Dendritic cell treated with granulocyte-macrophage colony-stimulating factor and Interleukin-4, amounts not matched to agents 40 ng/mL and 50 ng/mL, for 4 days (primary cell): ENCODE data around the gene OR1I1.

Experiments
- H3K27ac Mint-ChIP-seq: one replicate; pipeline ENCODE4 v1.8.0; 2022; ENCODE audit warnings: mild to moderate bottlenecking, mixed read lengths
- H3K27me3 Mint-ChIP-seq: one replicate; pipeline ENCODE4 v1.8.0; 2022; ENCODE audit warnings: mild to moderate bottlenecking, mixed read lengths
- H3K36me3 Mint-ChIP-seq: one replicate; pipeline ENCODE4 v1.8.0; 2022; ENCODE audit warnings: low read depth, mixed read lengths
- H3K4me1 Mint-ChIP-seq: one replicate; pipeline ENCODE4 v1.8.0; 2022; ENCODE audit warnings: low read depth, mixed read lengths
- H3K4me3 Mint-ChIP-seq: one replicate; pipeline ENCODE4 v1.8.0; 2022; ENCODE audit warnings: mild to moderate bottlenecking, moderate library complexity, mixed read lengths
- H3K9me3 Mint-ChIP-seq: one replicate; pipeline ENCODE4 v1.8.0; 2022; ENCODE audit warnings: mixed read lengths
- intact Hi-C: fragments of 100-400 bp; cut with micrococcal nuclease; formaldehyde crosslinking; loops from one replicate; pipeline ENCODE4 v1.15.0; 2022

Gene OR1I1

DNA sequence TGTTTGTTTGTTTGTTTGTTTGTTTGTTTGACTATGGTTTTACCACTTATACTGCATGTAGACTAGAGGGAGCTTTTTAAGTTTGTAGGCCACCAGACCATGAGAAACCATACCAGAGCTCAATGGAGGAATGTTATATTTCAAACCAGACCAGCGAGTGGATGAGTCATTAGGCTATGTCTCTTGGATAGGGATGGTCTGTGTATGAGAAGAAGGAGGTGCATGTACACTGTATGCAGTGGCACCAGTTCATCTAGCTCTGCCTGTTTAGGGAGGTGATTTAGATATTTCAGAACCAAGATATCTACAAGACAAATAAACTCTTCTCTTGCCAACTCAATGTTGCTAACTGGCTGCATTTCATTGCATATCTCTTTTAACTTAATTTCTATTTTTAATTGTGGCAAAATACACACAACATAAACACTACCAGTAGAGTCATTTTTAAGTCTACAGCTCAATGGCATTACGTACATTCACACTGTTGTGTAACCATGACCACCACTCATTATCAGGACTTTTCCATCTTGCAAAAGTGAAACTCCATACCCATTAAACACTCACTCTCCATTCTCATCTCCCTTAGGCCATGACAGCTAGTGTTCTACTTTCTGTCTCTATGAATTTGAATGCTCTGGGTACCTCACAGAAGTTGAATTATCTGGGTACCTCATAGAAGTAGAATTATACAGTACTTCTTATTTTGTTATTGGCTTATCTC is 54.4 kb downstream of the OR1I1 start:
- H3K27me3 Mint-ChIP-seq: peaks cover 2% of the 10 kb centered on the region
- H3K4me3 Mint-ChIP-seq: no peak overlapping the region
- intact Hi-C loops: no loop called here

DNA sequence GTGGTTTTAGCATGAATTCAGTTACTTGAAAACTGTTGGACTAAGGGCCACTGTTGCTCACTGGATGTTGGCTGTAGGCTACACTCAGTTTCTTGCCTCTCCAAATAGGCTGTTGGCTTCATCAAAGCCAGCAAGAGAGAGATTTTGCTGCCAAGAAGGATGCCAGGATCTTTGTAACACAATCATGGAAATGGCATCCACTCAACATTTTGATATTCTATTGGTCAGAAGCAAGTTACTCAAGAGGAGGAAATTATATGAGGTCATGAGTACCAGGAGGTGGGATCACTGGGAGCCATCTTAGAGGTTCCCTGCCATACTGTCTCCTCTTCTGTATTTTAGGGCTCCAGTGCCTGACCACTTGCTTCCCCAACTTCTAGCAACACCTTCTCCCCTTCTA is 55.8 kb downstream of the OR1I1 start:
- no peaks in the 10 kb centered on the region for H3K36me3 Mint-ChIP-seq
- H3K4me1 Mint-ChIP-seq: no peaks in the 10 kb centered on the region
- no peak overlapping the region for H3K4me3 Mint-ChIP-seq
- no peak overlapping the region for H3K27ac Mint-ChIP-seq
- intact Hi-C loops: no loop called here
- H3K27me3 Mint-ChIP-seq: no peaks in the 10 kb centered on the region
- peaks cover 15% of the 10 kb centered on the region for H3K9me3 Mint-ChIP-seq

More for the DNA sequence above, 54.4 kb downstream of the OR1I1 start:
- Mint-ChIP-seq H3K27ac (no peak overlapping the region), H3K9me3 (peaks cover 15% of the 10 kb centered on the region), H3K4me1 (no peaks in the 10 kb centered on the region), H3K36me3 (no peaks in the 10 kb centered on the region)

DNA sequence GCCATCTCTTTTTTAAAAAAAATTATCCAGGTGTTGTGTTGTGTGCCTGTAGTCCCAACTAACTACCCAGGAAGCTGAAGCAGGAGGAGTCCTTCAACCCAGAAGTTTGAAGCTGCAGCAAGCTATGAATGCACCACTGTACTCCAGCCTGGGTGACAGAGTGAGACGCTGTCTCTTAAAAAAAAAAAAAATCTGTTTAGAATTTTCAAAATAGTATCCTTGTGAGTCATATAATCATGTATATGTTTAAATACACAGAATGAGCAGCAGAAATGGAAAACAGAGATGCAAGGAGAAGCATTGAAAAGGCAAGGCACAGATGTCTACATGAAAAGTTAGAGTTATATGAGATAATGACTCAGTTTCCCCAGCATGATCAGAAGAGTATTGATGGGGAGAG is 56.4 kb downstream of the OR1I1 start:
- Mint-ChIP-seq H3K27ac (no peak overlapping the region), H3K4me1 (no peaks in the 10 kb centered on the region), H3K36me3 (no peaks in the 10 kb centered on the region), H3K4me3 (no peak overlapping the region), H3K9me3 (peaks cover 15% of the 10 kb centered on the region), H3K27me3 (no peaks in the 10 kb centered on the region)
- intact Hi-C loops: no loop called here

DNA sequence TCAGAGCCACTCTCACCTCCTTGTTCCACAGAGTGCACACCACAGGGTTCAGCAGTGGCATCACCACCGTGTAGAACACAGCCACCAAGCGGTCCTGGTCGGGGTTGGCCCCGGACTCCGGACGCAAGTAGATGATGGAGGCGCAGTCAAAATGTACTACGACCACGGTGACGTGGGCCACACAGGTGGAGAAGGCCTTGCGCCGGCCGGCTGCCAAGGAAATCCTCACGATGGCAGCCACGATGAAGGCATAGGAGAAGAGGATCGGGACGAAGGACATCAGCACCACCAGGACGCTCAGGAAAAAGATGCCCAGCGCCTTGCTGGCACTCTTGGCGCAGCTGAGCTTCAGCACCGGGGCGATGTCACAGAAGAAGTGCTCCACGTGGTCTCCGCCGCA is 59.1 kb downstream of the OR1I1 start:
- Mint-ChIP-seq H3K4me1 (no peaks in the 10 kb centered on the region), H3K9me3 (peaks cover 15% of the 10 kb centered on the region), H3K36me3 (no peaks in the 10 kb centered on the region), H3K27ac (no peak overlapping the region), H3K27me3 (peaks cover 2% of the 10 kb centered on the region), H3K4me3 (no peak overlapping the region)
- intact Hi-C loops: no loop called here

DNA sequence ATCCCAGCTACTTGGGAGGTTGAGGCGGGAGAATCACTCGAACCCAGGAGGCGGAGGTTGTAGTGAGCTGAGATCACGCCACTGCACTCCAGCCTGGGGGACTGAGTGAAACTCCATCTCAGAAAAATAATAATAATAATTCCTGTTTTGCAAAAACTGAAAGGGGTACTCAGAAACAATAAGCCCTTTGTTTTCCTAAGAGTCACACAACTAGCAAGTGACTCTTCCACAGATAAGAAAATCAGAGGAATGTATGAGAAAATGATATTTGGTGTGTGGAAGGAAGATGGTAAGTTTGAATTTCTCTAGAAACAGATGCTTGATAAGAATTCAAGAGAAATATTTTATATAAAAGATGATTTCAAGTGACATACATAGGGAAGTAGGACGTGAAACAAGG is 60.3 kb downstream of the OR1I1 start:
- H3K9me3 Mint-ChIP-seq: peaks cover 15% of the 10 kb centered on the region
- H3K4me1 Mint-ChIP-seq: no peaks in the 10 kb centered on the region
- no peak overlapping the region for H3K27ac Mint-ChIP-seq
- intact Hi-C loops: no loop called here
- no peaks in the 10 kb centered on the region for H3K36me3 Mint-ChIP-seq
- no peak overlapping the region for H3K4me3 Mint-ChIP-seq
- H3K27me3 Mint-ChIP-seq: peaks cover 2% of the 10 kb centered on the region
